ENCODE measurements around the gene POLR2C.

- TF ChIP-seq CTCF (IDR thresholded peaks at IDR 0.05; ENCODE audit: insufficient read depth, low read depth, low read length) (no peak), EZH2 (IDR thresholded peaks at IDR 0.05; ENCODE audit: insufficient read depth, low read length) (no peak)
These were observed 56.4 kb downstream of the POLR2C start for GRCh38 chr16:57518922-57519321.
